Measurements from ENCODE around the gene TRIM2. TPM values are rescaled to one million over a fixed set of nuclear protein-coding genes. Genes with fewer than 3 reads are reported as not detected.

The TRIM2 gene
- total RNA-seq, 1 experiment from 2014 or later, result 93.2 TPM

DNA sequence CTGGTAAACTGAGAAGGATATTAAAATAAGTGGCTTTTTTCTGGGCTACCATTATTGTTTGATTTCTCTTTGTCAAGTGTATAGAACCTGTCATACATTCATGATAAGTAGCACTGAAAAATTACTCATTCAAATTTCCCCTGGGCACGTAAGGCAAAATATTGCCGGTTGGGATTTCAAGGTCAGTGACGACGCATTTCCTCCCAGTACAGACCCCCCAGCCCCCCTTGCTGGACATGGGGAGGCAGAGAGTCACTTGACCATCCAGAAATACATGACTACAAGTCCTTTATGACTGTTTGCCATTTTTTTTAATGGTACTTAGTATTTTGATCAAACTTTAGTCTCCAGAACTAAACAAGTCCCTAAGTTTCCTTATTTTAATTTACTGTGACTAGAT lies 133.4 kb downstream of the TRIM2 start:
- POLR2A ChIA-PET (ENCODE audit: low non-redundant PET), result no interaction called here
- BruUV-seq (replicated peaks), result no TSS peak
- intact Hi-C loops (cut with micrococcal nuclease; ENCODE audit: unreplicated experiment), result no loop called here
- Histone ChIP-seq H3K4me3 (ENCODE audit: low read depth, low read length, poor library complexity, severe bottlenecking) (no peak overlapping the region), H3K9me3 (ENCODE audit: low read depth, low read length, poor library complexity, severe bottlenecking) (no peaks in the 10 kb centered on the region), H3K27me3 (replicated peaks; ENCODE audit: insufficient read depth, low read depth, low read length, poor library complexity) (no peaks in the 10 kb centered on the region), H3K4me1 (ENCODE audit: insufficient read depth, low read length, poor library complexity, severe bottlenecking) (peaks cover 10% of the 10 kb centered on the region), H3K36me3 (ENCODE audit: insufficient read depth, low read length, poor library complexity, severe bottlenecking) (peaks cover 7% of the 10 kb centered on the region), H3K27ac (ENCODE audit: low read depth, low read length, poor library complexity, severe bottlenecking) (no peak overlapping the region)
- CTCF ChIA-PET, result no interaction called here
- TF ChIP-seq CTCF (conservative IDR thresholded peaks at IDR 0.05; ENCODE audit: low read depth, low read length) (no peak), EZH2 (IDR thresholded peaks at IDR 0.05; ENCODE audit: borderline replicate concordance, low read depth, low read length, poor library complexity, severe bottlenecking) (no peak)
- DNase-seq (ENCODE audit: low spot score), result no peak

- Histone ChIP-seq H3K4me3 (ENCODE audit: low read depth, low read length, poor library complexity, severe bottlenecking) (no peak overlapping the region), H3K9me3 (ENCODE audit: low read depth, low read length, poor library complexity, severe bottlenecking) (no peaks in the 10 kb centered on the region), H3K4me1 (ENCODE audit: insufficient read depth, low read length, poor library complexity, severe bottlenecking) (peaks cover 21% of the 10 kb centered on the region), H3K27me3 (replicated peaks; ENCODE audit: insufficient read depth, low read depth, low read length, poor library complexity) (no peaks in the 10 kb centered on the region), H3K27ac (ENCODE audit: low read depth, low read length, poor library complexity, severe bottlenecking) (peak overlapping the region; percentile 9), H3K36me3 (ENCODE audit: insufficient read depth, low read length, poor library complexity, severe bottlenecking) (no peaks in the 10 kb centered on the region)
- peak; percentile 47 for DNase-seq (ENCODE audit: low spot score)
- no TSS peak for BruUV-seq (replicated peaks)
- ChIA-PET CTCF (interaction anchor here (1.0 kb wide), 1 partner anchor 199 kb away, joined by 3 read pairs; no protein-coding TSS in a partner anchor), POLR2A (ENCODE audit: low non-redundant PET) (no interaction called here)
- TF ChIP-seq EZH2 (IDR thresholded peaks at IDR 0.05; ENCODE audit: borderline replicate concordance, low read depth, low read length, poor library complexity, severe bottlenecking), result no peak
- no peak for TF ChIP-seq CTCF (conservative IDR thresholded peaks at IDR 0.05; ENCODE audit: low read depth, low read length)
- intact Hi-C loops (cut with micrococcal nuclease; ENCODE audit: unreplicated experiment), result no loop called here
Measured at GRCh38 chr4:153341575-153342090, 137.4 kb downstream of the TRIM2 start.

GRCh38 chr4:153342751-153343552 lies 138.7 kb downstream of the TRIM2 start:
- TF ChIP-seq CTCF (conservative IDR thresholded peaks at IDR 0.05; ENCODE audit: low read depth, low read length) (no peak), EZH2 (IDR thresholded peaks at IDR 0.05; ENCODE audit: borderline replicate concordance, low read depth, low read length, poor library complexity, severe bottlenecking) (no peak)
- no TSS peak for BruUV-seq (replicated peaks)
- ChIA-PET POLR2A (ENCODE audit: low non-redundant PET) (no interaction called here), CTCF (interaction anchor here (0.7 kb wide), 1 partner anchor 195 kb away, joined by 3 read pairs; no protein-coding TSS in a partner anchor)
- Histone ChIP-seq H3K36me3 (ENCODE audit: insufficient read depth, low read length, poor library complexity, severe bottlenecking) (no peaks in the 10 kb centered on the region), H3K27me3 (replicated peaks; ENCODE audit: insufficient read depth, low read depth, low read length, poor library complexity) (no peaks in the 10 kb centered on the region), H3K27ac (ENCODE audit: low read depth, low read length, poor library complexity, severe bottlenecking) (no peak overlapping the region), H3K4me3 (ENCODE audit: low read depth, low read length, poor library complexity, severe bottlenecking) (no peak overlapping the region), H3K4me1 (ENCODE audit: insufficient read depth, low read length, poor library complexity, severe bottlenecking) (peaks cover 33% of the 10 kb centered on the region), H3K9me3 (ENCODE audit: low read depth, low read length, poor library complexity, severe bottlenecking) (no peaks in the 10 kb centered on the region)
- no peak for DNase-seq (ENCODE audit: low spot score)
- intact Hi-C loops (cut with micrococcal nuclease; ENCODE audit: unreplicated experiment), result no loop called here

Measured in A673 (cell line).